ENCODE results near the gene PMAIP1.

- TF ChIP-seq, protein P1, sequence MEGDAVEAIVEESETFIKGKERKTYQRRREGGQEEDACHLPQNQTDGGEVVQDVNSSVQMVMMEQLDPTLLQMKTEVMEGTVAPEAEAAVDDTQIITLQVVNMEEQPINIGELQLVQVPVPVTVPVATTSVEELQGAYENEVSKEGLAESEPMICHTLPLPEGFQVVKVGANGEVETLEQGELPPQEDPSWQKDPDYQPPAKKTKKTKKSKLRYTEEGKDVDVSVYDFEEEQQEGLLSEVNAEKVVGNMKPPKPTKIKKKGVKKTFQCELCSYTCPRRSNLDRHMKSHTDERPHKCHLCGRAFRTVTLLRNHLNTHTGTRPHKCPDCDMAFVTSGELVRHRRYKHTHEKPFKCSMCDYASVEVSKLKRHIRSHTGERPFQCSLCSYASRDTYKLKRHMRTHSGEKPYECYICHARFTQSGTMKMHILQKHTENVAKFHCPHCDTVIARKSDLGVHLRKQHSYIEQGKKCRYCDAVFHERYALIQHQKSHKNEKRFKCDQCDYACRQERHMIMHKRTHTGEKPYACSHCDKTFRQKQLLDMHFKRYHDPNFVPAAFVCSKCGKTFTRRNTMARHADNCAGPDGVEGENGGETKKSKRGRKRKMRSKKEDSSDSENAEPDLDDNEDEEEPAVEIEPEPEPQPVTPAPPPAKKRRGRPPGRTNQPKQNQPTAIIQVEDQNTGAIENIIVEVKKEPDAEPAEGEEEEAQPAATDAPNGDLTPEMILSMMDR (IDR thresholded peaks at IDR 0.05) = no peak
- no peak for TF ChIP-seq POLR2A (IDR thresholded peaks at IDR 0.05)
- TF ChIP-seq POLR2AphosphoS5 (IDR thresholded peaks at IDR 0.05) = no peak
Observed at GRCh38 chr18:59911600-59911999, 11.8 kb downstream of the PMAIP1 start.
